Activated T-cell treated with anti-CD3 and anti-CD28 coated beads for 24 hours (primary cell): ENCODE results near the gene ICE1.
"Not testable (repeated sequence)": the region's sequence is repeated elsewhere in the genome, so short reads cannot be mapped to it uniquely, and the experiment has no call there.

Source experiments
- DNase-seq: peaks from one replicate; pipeline ENCODE4 v3.0.0-alpha.2; 2020; ENCODE audit warnings: low read depth

ICE1 gene, protein sequence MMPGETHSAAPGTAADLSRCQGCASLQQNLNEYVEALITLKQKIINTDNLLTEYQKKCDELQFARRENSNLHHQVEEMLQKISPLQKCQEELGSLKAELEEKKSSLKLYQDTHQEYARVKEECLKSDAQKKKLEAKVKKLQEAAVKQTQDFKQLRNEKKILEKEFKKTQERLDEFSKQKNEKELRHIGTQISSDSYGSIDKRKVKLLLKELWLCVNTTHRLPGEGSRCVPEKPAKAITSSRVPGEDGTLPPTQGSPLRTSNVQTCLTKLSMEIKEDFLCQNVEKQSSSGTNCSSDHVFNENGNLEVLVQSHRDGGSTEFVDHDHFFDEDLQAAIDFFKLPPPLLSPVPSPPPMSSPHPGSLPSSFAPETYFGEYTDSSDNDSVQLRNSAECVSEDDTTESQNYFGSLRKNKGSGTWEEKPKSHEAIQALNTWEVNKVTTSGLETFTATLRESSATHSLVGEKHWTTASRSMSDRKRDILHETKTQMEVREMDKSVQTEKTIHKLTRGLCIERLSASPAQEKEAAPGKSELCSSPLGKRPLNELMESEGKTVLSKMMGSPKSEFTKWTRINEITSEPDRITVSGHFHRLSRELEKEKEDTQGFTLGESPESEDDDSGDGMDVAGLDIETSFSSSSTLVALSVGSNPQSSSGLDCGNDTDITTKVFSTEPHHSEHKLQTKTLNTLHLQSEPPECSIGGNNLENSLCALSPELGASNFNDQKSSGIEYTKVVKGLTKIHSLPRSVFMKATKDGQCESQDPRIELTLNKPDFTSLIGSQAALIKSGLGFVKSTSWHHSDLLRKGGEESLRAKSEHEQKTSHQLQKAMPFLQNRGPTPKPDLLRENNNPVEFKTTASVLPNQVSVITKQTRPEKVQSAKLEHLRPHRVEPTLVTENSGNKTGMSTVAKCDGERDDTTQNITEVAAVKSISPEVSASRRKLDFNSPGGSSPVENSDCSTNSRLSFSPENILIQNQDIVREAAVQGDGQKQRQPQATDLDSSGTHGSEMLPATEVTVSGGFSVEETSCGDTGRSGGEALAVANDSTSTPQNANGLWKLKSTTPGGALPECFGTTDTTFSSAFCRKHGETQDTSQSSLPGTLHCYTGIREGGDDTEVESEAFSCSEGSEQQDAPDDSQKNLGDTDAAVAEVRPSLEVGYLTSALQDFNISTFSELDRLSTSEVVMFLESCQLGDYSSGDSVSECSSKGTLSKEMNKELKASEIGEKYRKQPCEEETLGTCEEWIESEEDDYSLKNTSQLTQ (N-terminal part only)

DNA sequence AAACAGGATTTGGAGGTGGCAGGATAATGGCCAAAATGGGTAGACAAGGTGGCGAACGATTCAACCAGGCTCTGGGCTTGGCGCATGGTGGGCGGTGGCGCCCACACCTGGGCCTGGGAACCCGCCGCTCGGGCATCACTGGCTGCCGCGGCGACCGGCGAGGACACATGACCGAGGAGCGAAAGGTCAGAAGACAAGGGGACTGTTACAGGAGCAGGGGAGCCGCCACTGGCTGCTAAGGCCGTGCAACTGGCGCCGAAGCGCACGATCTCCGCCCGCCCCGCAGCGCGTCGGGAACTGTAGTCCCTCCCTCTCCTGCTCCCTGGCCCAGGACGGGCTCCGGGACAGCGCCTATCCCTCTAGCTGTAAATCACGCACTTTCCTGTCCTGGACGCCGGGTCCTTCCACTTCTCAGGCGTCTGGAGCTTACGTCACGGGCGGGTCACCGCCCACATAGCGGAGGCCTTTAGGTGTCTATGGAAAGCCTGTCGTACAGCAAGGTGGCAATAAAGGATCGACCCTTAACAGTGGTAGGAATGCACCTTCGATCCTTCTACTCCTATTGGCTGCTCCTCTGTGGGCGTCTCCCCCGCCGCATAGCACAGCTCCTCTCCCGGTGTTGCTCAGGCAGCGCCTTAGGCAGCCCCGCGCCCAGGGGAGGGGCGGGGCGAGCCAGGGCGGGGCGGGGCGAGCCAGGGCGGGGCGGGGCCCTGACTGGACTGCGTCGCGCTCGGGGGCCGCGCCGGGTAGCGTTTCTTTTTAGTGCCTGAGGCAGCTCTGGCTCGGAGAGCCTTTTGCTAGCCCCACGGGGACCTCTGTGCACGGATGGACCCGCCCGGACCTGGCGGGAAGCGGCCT, at the start of gene ICE1:
Gene ICE1 (plus strand): TSS at position 717 of the 858 bp plus-strand sequence. CDS start 239 bp downstream, outside the sequence.
- peak; percentile 90 for DNase-seq

DNA sequence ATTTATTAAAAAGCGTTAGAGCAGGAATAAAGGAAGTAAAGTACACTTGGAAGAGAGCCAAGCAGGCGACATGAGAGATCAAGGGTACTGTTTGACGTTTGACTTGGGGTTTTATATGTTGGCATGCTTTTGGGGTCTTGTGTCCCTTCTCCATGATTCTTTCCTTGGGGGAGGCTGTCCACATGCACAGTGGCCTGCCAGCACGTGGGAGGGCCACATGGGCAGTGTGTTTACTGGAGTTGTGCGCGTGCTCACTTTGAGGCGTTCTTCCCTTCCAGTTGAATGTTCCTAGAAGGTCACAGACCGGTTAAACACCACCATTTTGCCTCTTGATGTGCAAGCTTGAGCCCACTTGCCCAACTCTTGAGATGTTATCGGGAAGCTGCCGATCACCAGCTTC, 49.5 kb upstream of the ICE1 start:
- DNase-seq = no peak

DNA sequence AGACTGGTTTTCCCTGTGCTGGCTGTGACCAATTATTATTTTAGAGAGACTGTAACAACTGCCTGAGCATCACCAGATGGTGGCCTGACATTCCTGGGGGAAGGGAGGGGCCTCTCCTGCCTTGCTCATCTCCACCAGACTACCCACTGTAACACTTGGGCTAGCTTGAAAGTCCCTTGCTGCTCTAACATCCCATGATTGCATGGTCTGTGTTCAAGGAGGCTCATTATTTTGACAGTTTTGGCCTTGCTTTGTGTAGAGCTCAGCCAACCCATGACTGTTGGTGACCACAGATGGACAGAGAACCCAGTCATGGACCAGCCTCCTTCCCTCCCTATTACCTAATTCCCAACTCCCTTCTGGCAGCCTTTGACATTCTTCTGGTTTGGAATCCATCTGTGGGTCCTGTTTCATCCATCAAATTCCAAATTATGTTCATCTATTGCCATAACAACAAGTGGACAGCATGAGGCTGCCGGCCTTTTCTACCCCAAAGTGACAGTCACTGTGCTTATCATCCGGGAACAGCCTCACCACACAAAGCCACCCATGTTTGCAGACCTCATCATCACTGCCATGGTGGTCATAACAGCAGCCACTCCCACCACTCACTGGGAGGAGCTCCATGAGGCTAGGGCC, 49.0 kb upstream of the ICE1 start:
- DNase-seq = no peak

DNA sequence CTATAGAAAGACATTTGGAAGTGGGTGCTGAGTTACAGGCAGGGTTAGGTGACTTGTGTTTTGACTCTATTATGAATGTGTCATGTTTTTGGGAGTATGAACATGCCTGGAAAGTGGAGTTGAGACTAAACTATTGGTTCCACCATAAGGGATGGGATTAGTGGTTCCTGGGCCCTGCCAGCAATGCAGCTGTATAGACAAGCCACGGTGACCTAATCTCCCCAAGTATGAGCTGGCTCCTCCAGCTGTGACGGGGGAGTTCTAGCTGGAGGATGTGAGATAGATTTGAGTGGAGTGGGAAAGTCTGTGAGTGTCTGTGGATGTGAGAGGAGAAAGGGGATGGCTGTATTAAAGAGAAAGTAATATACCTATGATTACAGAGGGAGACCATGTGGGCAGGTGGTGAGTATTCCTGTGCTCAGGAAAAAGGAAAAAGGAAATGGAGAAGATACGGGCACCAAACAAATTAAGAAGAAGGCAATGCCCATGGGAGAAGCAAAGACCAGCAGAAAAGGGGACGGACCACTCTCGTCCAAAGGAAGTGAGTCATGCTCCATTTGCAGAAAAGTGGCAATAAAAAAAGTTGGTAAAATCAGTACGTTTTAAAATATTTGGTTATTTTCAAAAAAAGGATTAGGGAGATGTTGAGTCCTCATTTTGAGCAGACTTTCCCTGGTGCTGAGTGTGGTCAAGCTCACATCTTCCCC, 48.3 kb upstream of the ICE1 start:
- no peak for DNase-seq

DNA sequence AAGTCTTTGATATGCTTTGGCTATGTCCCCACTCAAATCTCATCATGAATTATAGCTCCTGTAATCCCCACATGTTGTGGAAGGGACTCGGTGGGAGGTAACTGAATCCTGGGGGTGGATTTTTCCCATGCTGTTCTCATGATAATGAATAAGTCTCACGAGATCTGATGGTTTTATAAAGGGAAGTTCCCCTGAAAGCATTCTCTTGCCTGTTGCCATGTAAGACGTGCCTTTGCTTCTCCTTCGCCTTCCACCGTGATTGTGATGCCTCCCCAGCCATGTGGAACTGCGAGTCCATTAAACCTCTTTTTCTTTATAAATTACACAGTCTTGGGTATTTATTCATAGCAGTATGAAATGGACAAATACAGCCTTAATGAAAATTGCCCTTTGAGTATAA, 44.7 kb upstream of the ICE1 start:
- no peak for DNase-seq

DNA sequence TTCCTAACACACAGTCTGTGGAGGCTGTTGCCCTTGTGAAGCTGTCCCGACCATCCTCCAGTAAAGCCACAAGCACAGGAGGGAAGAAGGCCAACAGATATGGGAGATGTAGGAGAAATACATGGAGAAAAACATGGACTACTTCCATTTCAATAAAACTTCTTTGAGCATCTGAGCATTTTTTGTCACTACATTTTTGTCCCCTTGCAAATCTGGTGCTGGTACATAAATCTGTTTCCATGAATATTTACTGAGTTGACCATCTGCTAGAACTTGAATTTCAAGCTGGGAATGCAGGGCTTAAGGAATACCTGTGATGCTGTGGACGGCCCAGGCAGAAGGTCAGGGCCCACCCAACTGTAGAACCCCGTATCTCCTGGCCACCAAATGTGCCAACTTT, 43.9 kb upstream of the ICE1 start:
- DNase-seq = no peak

DNA sequence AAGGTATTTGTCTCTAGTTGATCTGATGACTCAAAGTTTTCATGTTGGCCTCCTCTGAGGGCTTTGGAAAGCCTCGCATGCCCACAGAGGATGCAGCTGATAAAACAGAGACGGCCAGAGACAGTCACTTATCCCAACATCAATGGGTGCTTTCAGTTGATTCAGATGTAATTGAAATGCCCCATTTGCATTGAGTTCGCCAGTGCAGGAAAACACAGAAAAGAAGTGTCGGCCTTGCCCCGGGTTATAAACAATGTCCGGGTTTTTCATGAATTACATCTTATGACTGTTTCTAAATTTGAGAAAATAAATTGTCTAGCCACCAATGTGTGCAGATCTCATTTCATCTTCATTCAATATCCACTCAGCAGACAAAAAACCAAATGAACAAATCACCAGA, 42.2 kb upstream of the ICE1 start:
- no peak for DNase-seq

DNA sequence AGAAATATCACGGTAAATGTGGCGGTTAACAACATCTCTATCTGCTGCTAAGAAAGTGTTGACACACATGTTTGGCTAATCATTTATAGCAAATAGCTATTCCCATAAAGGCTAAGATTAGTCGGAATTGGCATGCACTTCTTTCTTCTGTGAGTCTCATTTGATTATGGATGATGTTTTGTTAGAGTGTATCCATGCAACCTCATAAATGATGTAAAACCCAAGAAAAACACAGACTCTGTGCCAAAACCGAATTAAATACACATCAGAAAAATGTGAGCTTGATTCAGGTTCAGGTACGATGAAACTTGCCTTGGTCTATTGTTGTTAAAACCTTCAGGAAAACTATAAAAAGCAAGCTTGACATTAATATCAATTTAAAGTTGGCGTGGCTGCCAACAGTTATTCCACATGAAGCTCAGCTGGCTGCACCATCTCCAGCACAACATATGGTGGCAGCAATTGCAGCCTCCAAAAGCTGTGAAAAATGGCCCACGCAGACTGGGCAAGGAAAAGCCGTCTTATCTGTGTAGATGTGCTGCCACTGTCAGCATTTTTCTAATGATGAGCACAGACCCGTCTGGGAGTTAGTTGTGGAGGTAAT, 41.1 kb upstream of the ICE1 start:
- no peak for DNase-seq

DNA sequence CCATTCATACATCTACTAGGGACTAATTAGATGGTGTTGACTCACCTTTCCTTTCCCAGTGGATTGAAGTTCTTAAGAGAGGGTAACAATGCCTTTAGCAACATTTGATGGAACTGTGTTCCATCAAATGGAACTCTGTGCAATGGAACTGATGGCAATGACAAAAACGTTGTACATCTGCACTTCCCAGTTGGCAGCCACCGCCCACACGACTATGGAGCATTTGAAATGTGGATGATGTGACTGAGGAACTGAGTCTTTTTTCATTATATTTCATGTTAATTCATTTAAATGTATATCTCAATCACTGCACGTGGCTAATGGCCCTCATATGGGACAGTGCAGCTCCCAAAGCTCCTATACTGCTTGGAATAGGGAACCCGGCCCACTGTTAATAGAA, 39.0 kb upstream of the ICE1 start:
- DNase-seq = no peak

DNA sequence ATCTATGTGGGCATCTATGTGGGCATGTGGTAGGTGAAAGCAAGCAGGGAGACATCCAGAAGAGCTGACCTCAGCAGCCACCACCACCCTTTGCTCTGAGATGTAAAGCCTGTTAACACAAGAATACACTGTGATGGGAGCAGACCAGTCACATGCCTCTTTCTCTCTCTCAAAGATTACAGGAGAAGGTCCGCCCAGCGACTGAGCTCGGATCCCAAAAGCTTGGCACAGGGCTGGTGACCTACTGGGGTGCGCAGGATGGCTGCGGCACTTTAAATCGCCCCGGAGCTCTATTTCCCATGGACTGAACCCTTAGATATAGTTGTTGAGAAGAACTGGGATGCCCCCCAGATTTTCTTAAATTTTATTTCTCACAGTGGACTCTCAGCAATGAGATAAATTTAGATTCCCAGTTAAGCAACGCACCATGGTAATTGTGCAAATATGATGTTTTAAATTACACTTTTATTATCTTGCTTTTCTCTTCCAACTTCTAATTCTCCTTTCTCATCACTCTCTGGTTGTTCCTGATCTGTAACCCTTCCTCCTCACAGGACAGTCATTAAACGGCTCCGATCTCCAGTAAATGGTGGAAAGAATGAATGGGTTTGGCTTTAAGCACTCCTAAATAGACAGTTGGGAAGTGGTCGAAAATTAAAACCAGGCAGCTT, 37.7 kb upstream of the ICE1 start:
- no peak for DNase-seq

DNA sequence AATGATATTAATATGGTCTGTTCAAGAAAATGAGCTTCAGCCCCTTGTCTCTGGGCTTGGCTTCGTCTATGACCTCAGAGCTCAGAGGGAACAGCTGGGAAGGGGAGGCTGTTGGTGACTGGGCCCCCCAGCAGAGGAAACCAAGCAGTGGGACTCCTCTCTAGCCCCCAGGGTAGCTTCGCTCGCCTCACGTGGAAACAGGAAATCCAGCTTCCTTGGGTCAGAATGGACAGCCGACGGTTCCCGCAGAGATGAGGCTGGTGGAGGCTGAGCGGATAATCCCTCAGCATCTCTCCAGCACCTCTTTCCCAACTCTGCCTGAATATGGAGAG, 37.2 kb upstream of the ICE1 start:
- DNase-seq = no peak

DNA sequence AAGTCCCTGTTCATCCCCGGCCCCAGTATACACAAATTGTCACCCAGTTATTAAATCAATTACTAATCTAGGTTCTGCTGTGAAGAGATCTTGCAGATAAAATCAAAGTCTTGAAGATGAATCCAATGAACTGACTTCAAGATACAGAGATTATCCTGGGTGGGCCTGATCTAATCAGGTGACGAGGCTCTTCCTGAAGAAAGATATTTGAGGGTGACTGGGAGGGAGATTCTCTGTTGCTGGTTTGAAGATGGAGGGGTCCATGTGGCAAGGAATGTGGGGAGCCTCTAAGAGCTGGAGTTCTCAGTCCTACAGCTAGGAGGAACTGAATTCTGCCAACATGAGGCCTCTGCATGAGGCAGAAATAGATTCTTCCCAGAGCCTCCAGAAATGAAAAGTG, 36.1 kb upstream of the ICE1 start:
- no peak for DNase-seq

DNA sequence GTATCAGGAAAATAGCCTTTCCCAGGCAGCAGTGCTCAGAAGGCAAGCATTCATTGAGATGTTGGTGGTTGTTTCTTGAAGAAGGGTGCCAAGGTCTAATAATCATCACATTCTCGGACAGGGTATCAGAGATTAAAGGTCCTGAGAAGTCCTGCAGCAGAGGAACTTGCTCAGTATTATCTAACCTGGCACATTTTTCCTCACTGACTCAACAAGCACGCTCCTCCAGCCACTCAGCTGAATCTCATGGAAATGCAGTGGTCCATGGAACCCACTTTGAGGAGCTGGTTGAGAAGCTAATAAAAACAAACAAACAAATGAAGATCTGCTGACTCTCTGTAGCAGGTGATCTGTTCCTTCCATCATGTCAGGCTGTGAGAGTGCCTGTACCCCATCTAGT, 35.3 kb upstream of the ICE1 start:
- no peak for DNase-seq

DNA sequence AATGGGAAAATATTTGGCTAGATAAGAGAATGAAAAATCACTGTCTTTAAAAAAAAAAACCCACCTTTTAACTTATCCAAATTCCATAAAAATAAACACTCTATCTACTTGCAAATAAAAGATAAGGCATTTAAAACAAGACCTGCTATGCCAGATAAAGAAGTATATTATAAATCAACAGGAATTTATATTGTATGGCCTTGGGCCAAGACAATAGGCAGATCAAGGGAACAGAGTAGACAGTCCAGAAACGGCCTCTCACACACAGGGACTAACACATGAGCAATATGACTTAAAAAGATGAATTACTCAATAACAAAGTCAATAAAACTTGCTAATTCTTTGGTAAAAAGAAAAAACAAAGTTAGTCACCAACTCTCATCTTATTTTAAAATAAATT, 34.7 kb upstream of the ICE1 start:
- DNase-seq = no peak

DNA sequence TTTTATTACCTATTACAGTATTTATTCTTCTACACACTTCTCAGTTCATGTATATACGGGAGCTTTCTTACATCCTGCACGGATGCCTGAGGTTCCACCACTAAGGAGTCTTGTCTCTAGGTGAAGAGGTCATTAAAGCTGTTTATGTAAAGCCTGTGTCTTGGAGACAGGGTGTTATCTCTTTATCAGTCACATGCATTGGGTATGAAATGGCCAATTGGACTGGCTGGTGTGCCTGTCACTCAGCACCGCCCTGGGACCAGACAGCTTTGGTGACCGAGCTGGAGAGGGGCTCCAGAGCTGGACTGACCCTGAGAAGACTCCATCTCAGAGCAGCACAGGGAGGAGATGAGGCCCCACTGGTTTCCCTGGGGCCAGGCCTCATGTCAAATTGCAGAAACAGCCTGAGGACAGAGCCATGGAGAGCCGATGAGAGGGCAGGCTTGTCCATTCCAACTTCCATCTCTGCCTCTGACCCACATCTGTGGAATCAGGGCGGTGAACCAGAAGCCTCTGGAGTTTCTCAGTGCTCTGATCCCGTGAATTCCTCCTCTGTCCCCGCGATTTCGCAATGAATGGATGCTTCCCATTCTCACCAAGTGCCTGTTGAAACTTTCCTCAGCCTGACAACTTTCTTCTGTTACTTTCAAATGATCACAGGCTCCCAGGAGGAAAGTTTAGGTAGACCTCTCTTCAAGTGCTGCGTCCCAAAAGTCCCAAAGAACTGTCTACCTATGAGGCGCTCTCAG, 32.2 kb upstream of the ICE1 start:
- not testable (repeated sequence) for DNase-seq

DNA sequence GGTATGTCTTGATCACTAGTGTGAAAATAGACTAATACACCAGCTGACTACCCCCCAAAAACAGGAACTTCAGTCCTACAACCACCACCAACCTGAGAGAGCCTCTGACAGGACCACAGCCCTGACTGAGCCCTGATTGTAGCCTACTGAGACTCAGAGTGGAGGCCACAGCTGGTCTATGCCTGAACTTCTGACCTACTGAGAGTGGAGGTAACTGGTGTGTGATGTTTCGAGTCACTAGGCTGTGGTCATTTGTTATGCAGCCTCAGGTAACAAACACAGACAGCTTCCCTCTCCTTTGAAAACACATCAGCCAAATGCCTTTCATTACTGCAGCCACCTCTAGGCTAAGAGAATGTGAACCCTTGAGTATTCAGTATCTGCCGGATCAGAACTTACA, 30.0 kb upstream of the ICE1 start:
- not testable (repeated sequence) for DNase-seq

DNA sequence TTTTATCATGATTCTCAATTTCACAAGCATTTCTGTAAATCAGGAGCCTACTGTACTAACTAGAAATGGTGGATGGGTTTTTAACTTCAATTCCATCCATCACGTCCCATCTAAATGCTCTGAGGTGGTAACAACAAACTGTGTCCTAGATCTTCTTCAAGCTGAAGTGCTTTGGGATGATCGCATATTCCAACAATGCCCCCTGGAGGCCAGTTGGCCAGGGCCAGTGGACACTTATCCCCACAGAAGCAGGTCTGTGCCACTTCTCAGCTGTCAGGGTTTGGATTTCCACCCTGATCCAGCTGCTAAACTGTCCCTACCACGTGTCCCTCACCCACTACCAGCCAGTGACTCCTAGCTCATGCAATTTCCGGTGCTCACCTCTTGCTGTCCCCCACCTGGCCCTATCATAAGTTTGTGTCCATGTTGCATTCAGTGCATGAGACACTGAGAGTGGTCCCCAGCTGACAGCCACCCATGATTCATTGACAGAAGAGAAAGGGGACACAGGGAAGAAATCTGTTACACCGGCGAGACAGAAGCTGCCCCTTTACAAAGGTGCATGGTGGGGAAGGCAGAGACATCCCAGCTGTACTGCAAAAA, 28.0 kb upstream of the ICE1 start:
- not testable (repeated sequence) for DNase-seq

DNA sequence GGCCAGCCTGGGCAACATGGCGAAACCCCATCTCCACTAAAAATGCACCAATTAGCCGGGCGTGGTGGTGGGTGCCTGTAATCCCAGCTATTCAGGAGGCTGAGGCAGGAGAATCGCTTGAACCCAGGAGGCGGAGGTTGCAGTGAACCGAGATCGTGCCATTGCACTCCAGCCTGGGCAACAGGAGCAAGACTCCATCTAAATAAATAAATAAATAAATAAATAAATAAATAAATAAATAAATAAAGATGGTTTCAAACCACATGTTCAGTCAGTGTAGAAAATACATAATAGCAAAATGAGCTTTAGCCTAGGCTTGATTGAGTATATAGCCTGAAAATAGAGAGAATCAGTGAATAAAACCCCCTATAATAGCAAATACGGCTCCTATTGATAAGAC, 27.4 kb upstream of the ICE1 start:
- DNase-seq = not testable (repeated sequence)
